ENCODE data around the gene ADIPOR1. TPM values are rescaled to one million over a fixed set of nuclear protein-coding genes. Genes with fewer than 3 reads are reported as not detected.
"Not testable (repeated sequence)": the region's sequence is repeated elsewhere in the genome, so short reads cannot be mapped to it uniquely, and the experiment has no call there.

Gene ADIPOR1
- total RNA-seq, 4 donors from 2014 or later, result 62.2 to 91.6 (median 68.7) TPM

GRCh38 chr1:202919615-202920014, 38.5 kb downstream of the ADIPOR1 start:
- peaks cover 6 to 75% of the 10 kb centered on the region in 2 donors for H3K36me3 ChIP-seq

GRCh38 chr1:202915146-202915545, 43.0 kb downstream of the ADIPOR1 start:
- TF ChIP-seq POLR2A (IDR thresholded peaks at IDR 0.05) (no peak), POLR2AphosphoS5 (IDR thresholded peaks at IDR 0.05) (no peak), CTCF (IDR thresholded peaks at IDR 0.05) (no peak), EP300 (IDR thresholded peaks at IDR 0.05) (no peak)
- Histone ChIP-seq H3K4me3 (no peak overlapping the region), H3K9me3 (no peaks in the 10 kb centered on the region), H3K27ac (no peak overlapping the region), H3K36me3 (peaks cover 12 to 97% of the 10 kb centered on the region in 2 donors), H3K27me3 (no peaks in the 10 kb centered on the region), H3K4me1 (no peaks in the 10 kb centered on the region)
- no peak for ATAC-seq

More at GRCh38 chr1:202919615-202920014, 38.5 kb downstream of the ADIPOR1 start:
- TF ChIP-seq CTCF (IDR thresholded peaks at IDR 0.05) (no peak), POLR2A (IDR thresholded peaks at IDR 0.05) (no peak), POLR2AphosphoS5 (IDR thresholded peaks at IDR 0.05) (no peak), EP300 (IDR thresholded peaks at IDR 0.05) (no peak)
- ATAC-seq, result no peak
- Histone ChIP-seq H3K27ac (no peak overlapping the region), H3K9me3 (no peaks in the 10 kb centered on the region), H3K27me3 (no peaks in the 10 kb centered on the region), H3K4me1 (peaks cover 0 to 7% (median 0%) of the 10 kb centered on the region in 3 donors), H3K4me3 (no peak overlapping the region)

- 86 to 87% methylated on average over 1 to 3 of the region's 4 CpGs for WGBS, 2 donors (ENCODE audit: low coverage in 1 of 2)
- not testable (repeated sequence) for H3K27me3 ChIP-seq, ATAC-seq, H3K4me1 ChIP-seq, H3K9me3 ChIP-seq, H3K4me3 ChIP-seq, H3K27ac ChIP-seq
- H3K36me3 ChIP-seq, result peaks cover 12 to 99% of the 10 kb centered on the region in 2 donors
These were observed 45.6 kb downstream of the ADIPOR1 start for GRCh38 chr1:202912476-202912875.

- Histone ChIP-seq H3K27ac (no peak overlapping the region), H3K27me3 (no peaks in the 10 kb centered on the region), H3K9me3 (no peaks in the 10 kb centered on the region), H3K4me1 (no peaks in the 10 kb centered on the region), H3K4me3 (no peak overlapping the region), H3K36me3 (peaks cover 6 to 96% of the 10 kb centered on the region in 2 donors)
- no peak for ATAC-seq
- TF ChIP-seq EP300 (IDR thresholded peaks at IDR 0.05), result no peak
- WGBS, 2 donors (ENCODE audit: low coverage in 1 of 2), result 87% methylated on average over 1 of the region's 1 CpG; no CpG with 5 or more reads in 1 of the 2 donors
These were observed 48.6 kb downstream of the ADIPOR1 start for GRCh38 chr1:202909494-202909893.

- Histone ChIP-seq H3K36me3 (peaks cover 2 to 96% of the 10 kb centered on the region in 2 donors), H3K4me1 (no peaks in the 10 kb centered on the region), H3K9me3 (no peaks in the 10 kb centered on the region), H3K27ac (no peak overlapping the region), H3K4me3 (no peak overlapping the region), H3K27me3 (no peaks in the 10 kb centered on the region)
- 87 to 91% methylated on average over 5 of the region's 6 CpGs for WGBS, 2 donors (ENCODE audit: low coverage in 1 of 2)
- TF ChIP-seq CTCF (IDR thresholded peaks at IDR 0.05) (no peak), POLR2A (IDR thresholded peaks at IDR 0.05) (no peak), POLR2AphosphoS5 (IDR thresholded peaks at IDR 0.05) (no peak), EP300 (IDR thresholded peaks at IDR 0.05) (no peak)
- no peak for ATAC-seq
These were observed 49.1 kb downstream of the ADIPOR1 start for GRCh38 chr1:202908998-202909397.

- WGBS, 2 donors (ENCODE audit: low coverage in 1 of 2), result 53 to 75% methylated on average over 4 of the region's 4 CpGs
- no peak for ATAC-seq
- Histone ChIP-seq H3K27me3 (no peaks in the 10 kb centered on the region), H3K4me3 (no peak overlapping the region), H3K4me1 (no peaks in the 10 kb centered on the region), H3K27ac (no peak overlapping the region), H3K36me3 (peaks cover 0 to 92% of the 10 kb centered on the region in 2 donors), H3K9me3 (no peaks in the 10 kb centered on the region)
- TF ChIP-seq POLR2AphosphoS5 (IDR thresholded peaks at IDR 0.05), result no peak
- no peak for TF ChIP-seq POLR2A (IDR thresholded peaks at IDR 0.05)
- no peak for TF ChIP-seq EP300 (IDR thresholded peaks at IDR 0.05)
- no peak for TF ChIP-seq CTCF (IDR thresholded peaks at IDR 0.05)
These were observed 52.8 kb downstream of the ADIPOR1 start for GRCh38 chr1:202905331-202905730.

GRCh38 chr1:202903808-202904207, 54.3 kb downstream of the ADIPOR1 start:
- 90 to 100% methylated on average over 2 to 5 of the region's 5 CpGs for WGBS, 2 donors (ENCODE audit: low coverage in 1 of 2)

More at GRCh38 chr1:202903808-202904207, 54.3 kb downstream of the ADIPOR1 start:
- not testable (repeated sequence) for H3K4me1 ChIP-seq, H3K27ac ChIP-seq, H3K4me3 ChIP-seq, ATAC-seq, H3K27me3 ChIP-seq, H3K9me3 ChIP-seq
- peaks cover 0 to 90% of the 10 kb centered on the region in 2 donors for H3K36me3 ChIP-seq
